Measurements from ENCODE around the gene ADK.
"Not testable (repeated sequence)": the region's sequence is repeated elsewhere in the genome, so short reads cannot be mapped to it uniquely, and the experiment has no call there.

DNA sequence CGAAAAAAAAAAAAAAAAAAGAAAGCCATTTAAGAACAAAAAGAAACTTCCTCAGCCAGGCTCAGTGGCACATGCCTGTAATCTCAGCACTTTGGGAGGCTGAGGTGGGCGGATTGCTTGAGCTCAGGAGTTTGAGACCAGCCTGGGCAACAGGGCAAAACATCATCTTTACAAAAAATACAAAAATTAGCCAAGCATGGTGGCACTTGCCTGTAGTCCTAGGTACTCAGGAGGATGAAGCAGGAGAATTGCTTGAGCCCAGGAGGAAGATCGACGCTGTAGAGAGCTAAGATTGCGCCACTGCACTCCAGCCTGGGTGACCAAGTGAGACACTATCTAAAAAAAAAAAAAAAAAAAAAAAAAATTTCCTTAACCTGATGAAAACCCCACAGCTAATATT is 12.4 kb upstream of the ADK start:
- TF ChIP-seq, protein P1, sequence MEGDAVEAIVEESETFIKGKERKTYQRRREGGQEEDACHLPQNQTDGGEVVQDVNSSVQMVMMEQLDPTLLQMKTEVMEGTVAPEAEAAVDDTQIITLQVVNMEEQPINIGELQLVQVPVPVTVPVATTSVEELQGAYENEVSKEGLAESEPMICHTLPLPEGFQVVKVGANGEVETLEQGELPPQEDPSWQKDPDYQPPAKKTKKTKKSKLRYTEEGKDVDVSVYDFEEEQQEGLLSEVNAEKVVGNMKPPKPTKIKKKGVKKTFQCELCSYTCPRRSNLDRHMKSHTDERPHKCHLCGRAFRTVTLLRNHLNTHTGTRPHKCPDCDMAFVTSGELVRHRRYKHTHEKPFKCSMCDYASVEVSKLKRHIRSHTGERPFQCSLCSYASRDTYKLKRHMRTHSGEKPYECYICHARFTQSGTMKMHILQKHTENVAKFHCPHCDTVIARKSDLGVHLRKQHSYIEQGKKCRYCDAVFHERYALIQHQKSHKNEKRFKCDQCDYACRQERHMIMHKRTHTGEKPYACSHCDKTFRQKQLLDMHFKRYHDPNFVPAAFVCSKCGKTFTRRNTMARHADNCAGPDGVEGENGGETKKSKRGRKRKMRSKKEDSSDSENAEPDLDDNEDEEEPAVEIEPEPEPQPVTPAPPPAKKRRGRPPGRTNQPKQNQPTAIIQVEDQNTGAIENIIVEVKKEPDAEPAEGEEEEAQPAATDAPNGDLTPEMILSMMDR (IDR thresholded peaks at IDR 0.05) = not testable (repeated sequence)
- not testable (repeated sequence) for TF ChIP-seq POLR2A (IDR thresholded peaks at IDR 0.05)

Measured in thyroid gland (tissue), 4 donors.